ENCODE results near the gene LMCD1. TPM values are rescaled to one million over a fixed set of nuclear protein-coding genes. Genes with fewer than 3 reads are reported as not detected.

The LMCD1 gene
- total and polyA plus RNA-seq, 2 of the 8 experiments (the other 6 are each of a cell fraction or from before 2014, with no cell fraction given), result 12.3 to 26.5 TPM

- no peak for FAIRE-seq
- H4K8ac ChIP-seq (ENCODE audit: extremely low read depth, insufficient read depth, low read length), result no peak overlapping the region
- no peak overlapping the region for H3K14ac ChIP-seq (ENCODE audit: insufficient read length)
- no peaks in the 10 kb centered on the region; the same call in 1 of the 2 replicates for H3K23me2 ChIP-seq (ENCODE audit: low read depth, low read length)
- H3K9me3 ChIP-seq (ENCODE audit: insufficient read depth in 2 of 2, low read depth in 1 of 2, low read length in 1 of 2), result no peaks in the 10 kb centered on the region
- H3K79me2 ChIP-seq (ENCODE audit: control insufficient read depth in 1 of 2, insufficient read depth in 2 of 2, low read length in 2 of 2), result no peaks in the 10 kb centered on the region
- H4K5ac ChIP-seq (ENCODE audit: insufficient read length, low read depth, low read length), result no peak overlapping the region
- no peak overlapping the region for H2BK12ac ChIP-seq (ENCODE audit: low read depth, low read length)
- ChIA-PET CTCF (ENCODE audit: partially characterized antibody) (no interaction called here), POLR2A (ENCODE audit: partially characterized antibody) (no interaction called here)
- no peak overlapping the region for H3K4ac ChIP-seq (replicated peaks; ENCODE audit: insufficient read length, low read depth, low read length)
- no peaks in the 10 kb centered on the region for H3K27me3 ChIP-seq (replicated peaks in 1 of 4; ENCODE audit: control insufficient read depth in 3 of 4, extremely low read depth in 1 of 4, insufficient read depth in 3 of 4, low read length in 3 of 4)
- no peak overlapping the region for H2BK20ac ChIP-seq (ENCODE audit: low read length)
- no peak overlapping the region for H2BK5ac ChIP-seq (ENCODE audit: low read depth, low read length)
- H3K56ac ChIP-seq (replicated peaks; ENCODE audit: insufficient read length, low read depth, low read length), result no peak overlapping the region
- no peak overlapping the region for H3K4me2 ChIP-seq (ENCODE audit: insufficient read depth in 1 of 2, low read depth in 2 of 2, low read length in 2 of 2)
- no peak overlapping the region for H3K18ac ChIP-seq (ENCODE audit: extremely low read depth, low read length)
- H4K20me1 ChIP-seq (replicated peaks in 1 of 2; ENCODE audit: control insufficient read depth in 1 of 2, insufficient read depth in 2 of 2, low read length in 2 of 2), result peaks cover 0 to 2% of the 10 kb centered on the region in 2 experiments
- TF ChIP-seq KDM1A (IDR thresholded peaks at IDR 0.05; ENCODE audit: borderline replicate concordance, low read length) (no peak), BACH1 (IDR thresholded peaks at IDR 0.05; ENCODE audit: low read length) (no peak), BRCA1 (IDR thresholded peaks at IDR 0.05; ENCODE audit: low read depth, low read length) (no peak), SUZ12 (IDR thresholded peaks at IDR 0.05; ENCODE audit: low read length) (no peak), EZH2 (IDR thresholded peaks at IDR 0.05; ENCODE audit: low read depth, low read length, severe bottlenecking) (no peak), JUND (IDR thresholded peaks at IDR 0.05; ENCODE audit: low read length) (no peak), GABPA (IDR thresholded peaks at IDR 0.05; ENCODE audit: borderline replicate concordance, insufficient read depth, low read length) (no peak), MAFK (IDR thresholded peaks at IDR 0.05; ENCODE audit: low read depth, low read length) (no peak), TAF7 (optimal IDR thresholded peaks at IDR 0.05; ENCODE audit: borderline replicate concordance, low read depth, low read length) (no peak), HDAC6 (IDR thresholded peaks at IDR 0.05; ENCODE audit: low read depth, low read length) (no peak)
- H3K9ac ChIP-seq (replicated peaks in 1 of 4; ENCODE audit: extremely low read depth in 1 of 4, low read depth in 3 of 4, low read length in 3 of 4), result no peak overlapping the region
- H3K23ac ChIP-seq (ENCODE audit: insufficient read length), result no peak overlapping the region
- 94% methylated on average over 15 of the region's 15 CpGs; no CpG with 5 or more reads in 1 of the 2 experiments for WGBS, 2 experiments (ENCODE audit: extremely low coverage in 1 of 2, insufficient coverage in 1 of 2, insufficient read length in 1 of 2, insufficient replicate concordance in 2 of 2, low coverage in 1 of 2, low lambda C conversion rate in 2 of 2, missing lambda C conversion rate in 1 of 2)
- H4K91ac ChIP-seq (replicated peaks; ENCODE audit: insufficient read length, low read length), result no peak overlapping the region
- H3K36me3 ChIP-seq (ENCODE audit: control insufficient read depth in 2 of 4, insufficient read depth in 4 of 4, low read length in 3 of 4), result peaks cover 0 to 23% (median 1%) of the 10 kb centered on the region in 4 experiments; a peak in 3 of 8 replicates
- no peaks in the 10 kb centered on the region for H3K4me1 ChIP-seq (replicated peaks in 1 of 4; ENCODE audit: control insufficient read depth in 3 of 4, insufficient read depth in 4 of 4, low read length in 3 of 4)
- H2AK5ac ChIP-seq (ENCODE audit: low read depth, low read length), result no peak overlapping the region
- H3K4me3 ChIP-seq (ENCODE audit: extremely low read depth in 1 of 4, insufficient read depth in 2 of 4, low read depth in 3 of 4, low read length in 4 of 4), result no peak overlapping the region
- H2BK15ac ChIP-seq (ENCODE audit: low read length), result no peak overlapping the region
- H3K27ac ChIP-seq (ENCODE audit: low read depth, low read length), result no peak overlapping the region
- no peak overlapping the region for H2BK120ac ChIP-seq (replicated peaks; ENCODE audit: low read depth, low read length)
- H2AFZ ChIP-seq (ENCODE audit: low read length), result no peak overlapping the region
- DNase-seq (ENCODE audit: low read depth in 1 of 2, low spot score in 2 of 2), result no peak
- H3K79me1 ChIP-seq (ENCODE audit: low read depth, low read length), result no peaks in the 10 kb centered on the region
These were observed 63.8 kb downstream of the LMCD1 start for GRCh38 chr3:8565376-8565775.

Measured in H1 (cell line).